D341Med (cell line): ENCODE data around the gene GADD45G.

Source experiments
- DNase-seq: peaks from one replicate; pipeline ENCODE4 v3.0.0; 2012; ENCODE audit warnings: low spot score

The GADD45G gene

DNA sequence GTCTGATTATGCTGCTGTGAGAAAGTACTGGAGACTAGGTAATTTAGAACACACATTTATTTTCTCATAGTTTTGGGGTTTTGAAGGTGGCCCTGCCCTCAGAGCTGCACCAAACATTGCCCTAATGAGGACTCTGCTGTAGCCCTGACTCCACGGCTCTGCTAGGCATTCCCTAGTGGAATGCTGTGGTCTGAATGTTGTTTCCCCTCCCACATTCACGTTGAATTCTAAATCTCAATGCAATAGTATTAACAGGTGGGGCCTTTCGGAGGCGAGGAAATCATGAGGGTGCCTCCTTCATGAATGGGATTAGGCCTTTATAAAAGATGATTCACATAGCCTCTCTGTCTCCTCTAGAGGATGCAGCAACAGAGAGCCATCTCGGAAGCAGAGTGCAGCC, 25.7 kb downstream of the GADD45G start:
- DNase-seq, result no peak

DNA sequence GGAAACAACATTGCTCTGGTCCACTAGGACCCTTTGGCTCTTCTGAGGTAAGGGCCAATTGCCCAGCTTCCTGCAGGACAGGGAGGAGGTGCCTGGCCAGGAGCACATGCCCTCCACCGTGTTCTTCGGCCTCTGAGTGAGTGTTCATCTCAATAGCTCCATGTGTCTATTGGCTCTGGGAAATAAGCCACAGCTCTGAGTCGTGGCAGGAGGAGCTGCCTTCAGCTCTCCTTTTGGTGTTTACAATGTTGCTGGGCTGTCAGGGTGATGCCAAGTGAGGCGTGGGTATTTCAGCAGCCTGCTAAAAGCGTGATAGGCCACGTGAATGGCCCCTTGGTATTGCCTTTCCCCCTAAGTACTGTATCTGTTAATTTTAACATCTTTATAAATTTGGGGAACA, 26.6 kb downstream of the GADD45G start:
- no peak for DNase-seq

DNA sequence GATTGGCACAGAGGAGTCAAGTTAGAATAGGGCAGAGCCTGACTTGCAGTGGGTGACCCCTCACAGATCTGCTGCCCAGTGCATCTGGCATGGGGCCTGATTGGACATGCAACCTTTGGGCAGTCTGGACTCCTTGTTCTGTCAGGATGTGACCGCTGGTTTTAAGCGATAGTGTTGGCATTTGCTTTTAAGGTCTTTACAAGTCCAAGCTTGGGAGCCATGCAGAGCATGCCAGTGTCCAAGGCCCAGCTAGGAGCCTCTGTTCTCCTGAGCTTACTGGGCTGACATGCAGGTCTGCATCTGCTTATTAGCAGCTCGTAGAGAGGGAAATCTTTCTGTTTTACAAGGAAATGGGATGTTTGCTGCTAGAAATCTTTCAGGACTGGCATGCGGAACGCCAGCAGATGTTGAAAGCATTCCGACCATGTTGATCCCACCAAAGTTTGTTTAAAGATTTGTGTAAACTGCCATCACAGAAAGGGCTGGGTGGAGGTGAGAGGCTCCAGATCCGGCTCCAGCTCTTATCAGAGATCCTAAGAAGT, 27.5 kb downstream of the GADD45G start:
- no peak for DNase-seq

DNA sequence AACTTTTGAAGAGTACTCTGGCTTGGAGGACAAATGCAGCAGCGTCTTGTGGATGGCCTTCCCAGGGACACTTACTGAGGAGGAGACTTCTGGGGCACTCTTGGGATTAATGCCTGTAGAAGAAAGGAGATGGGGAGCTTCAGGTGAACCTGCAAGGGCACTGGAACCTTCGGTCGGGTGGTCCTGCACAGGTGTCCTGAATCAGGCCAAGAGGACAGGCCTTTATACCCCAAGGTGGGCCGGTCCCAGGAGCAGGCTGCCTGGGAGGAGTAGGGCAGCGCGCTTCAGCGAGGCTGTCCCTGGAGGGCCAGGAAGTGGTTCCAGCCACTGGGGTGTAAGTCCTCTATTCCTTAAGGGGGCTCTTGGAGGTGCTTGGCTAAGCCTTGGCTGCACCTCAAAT, 27.9 kb downstream of the GADD45G start:
- DNase-seq, result no peak

DNA sequence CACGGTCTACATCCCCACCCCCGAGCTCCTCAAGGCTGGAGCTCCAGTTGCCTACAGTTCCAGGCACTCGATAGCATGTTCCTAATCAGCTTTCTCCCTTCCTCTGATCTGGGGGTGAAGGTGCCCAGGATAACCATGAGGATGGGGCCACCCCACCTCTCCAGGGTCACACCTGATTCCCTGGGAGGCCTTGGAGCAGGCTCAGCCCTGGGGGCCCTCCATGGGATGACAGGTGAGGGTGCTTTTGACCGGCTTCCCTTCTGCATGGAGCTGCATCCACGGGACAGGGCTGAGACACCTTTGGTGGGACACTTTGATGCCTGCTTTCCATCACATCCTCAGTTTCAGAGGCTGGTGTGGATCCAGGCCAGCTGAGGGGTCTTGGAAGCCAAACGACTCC, 28.6 kb downstream of the GADD45G start:
- no peak for DNase-seq

DNA sequence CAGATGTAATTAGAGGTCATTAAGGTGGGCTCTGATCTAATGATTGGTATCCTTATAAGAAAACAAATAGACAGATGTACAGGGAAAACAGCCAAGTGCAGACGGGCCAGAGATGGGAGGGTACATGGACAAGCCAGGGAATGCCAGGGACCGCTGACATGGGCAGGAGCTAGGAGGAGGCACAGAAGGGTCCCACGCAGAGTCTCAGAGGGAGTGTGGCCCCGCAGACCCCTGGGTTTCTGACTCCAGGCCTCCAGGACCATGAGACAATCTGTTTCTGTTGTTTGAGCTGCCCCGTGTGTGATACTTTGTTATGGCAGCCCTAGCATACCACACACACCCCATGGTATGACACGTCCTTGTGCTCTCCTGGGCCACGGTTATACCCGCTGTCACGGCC, 29.1 kb downstream of the GADD45G start:
- no peak for DNase-seq

DNA sequence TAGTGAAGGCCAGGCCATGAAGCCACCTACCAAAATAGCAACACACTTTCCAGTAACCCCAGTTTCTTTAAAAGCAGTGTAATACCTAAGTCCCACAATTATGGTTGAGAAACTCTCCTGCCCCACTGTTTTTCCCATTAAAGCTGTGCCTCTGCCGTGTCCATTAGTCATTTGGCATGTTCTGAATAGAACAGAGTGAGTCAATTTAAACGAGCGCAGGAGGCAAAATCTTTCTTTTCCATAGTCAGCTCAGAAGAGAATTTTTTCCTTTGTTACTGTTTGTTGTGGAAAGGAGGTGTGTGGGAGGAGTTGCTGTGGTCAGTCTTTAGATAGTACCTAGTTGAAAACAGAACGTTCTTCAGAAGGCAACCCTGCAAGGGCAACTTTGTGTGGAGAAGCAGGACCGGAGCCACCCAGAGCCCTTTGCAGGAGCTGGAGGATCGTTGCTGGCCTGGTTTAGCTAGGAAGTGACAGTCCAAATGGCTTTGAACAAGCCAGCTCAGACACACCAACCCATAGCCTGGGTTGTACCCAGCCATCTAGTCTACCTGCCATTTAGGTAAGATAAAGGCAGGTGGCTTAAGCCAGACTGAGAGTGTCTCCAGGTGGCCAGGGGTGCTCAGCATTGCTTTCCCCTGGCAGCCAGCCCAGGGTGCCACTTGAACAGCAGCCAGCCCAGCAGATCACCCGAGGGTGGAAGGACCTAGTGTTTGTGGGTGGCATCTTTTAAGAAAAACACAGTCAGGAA, 30.4 kb downstream of the GADD45G start:
- no peak for DNase-seq

DNA sequence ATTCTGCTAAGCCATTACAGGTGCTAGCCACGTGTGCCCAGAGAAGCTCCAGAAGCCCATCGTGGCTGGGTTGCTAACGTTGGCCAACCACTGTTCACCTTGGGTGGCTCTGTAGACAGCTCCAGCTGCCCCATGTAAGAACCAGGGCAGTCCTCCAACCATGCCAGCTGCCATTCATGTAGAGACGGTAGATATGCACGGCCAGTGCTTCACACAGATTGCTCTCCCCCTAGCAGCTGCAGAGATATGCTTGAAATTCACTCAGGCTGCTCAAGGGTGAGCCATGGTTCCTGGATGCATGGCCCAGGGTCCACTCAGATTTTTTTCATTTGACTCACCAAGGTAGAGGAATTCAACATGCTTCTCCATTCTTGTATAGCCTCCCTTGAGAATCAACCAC, 31.0 kb downstream of the GADD45G start:
- DNase-seq, result no peak

DNA sequence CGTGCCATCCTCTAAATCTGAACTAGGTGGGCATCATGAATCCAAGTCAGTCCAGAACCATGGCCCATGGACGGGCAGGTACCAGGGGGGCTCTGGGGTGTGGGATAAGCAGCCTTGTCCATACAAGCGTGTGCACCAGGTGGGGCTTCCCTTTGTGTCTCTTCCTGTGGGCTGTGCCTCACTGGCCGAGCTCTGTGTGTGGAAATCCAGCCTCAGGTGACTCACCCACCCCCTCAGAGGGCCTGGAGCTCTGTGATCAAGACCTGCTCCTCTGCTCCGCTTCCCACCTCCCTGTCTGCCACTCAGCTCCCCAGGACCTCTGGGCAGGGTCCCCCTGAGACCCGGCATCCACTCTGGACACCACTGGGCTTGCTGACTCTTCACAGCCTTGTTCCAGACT, 33.0 kb downstream of the GADD45G start:
- no peak for DNase-seq

DNA sequence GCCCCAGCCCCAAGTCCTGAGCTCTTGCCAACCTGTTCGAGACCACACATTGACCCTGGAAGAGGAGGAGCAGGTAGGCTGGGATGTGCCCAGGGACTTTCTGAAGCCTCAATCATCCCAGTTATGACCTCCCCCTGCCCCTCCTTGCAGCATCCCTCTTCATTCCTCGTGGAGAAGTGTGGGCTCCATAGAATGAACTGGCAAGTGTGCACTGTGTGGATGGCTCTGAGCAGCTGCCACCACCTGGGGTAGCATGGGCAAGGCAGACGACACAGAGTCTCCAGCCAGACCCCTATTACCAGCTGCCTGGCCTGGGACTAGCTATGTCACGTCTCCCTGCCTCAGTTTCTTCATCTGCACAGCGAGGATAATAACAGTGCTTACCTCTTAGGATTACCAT, 33.5 kb downstream of the GADD45G start:
- no peak for DNase-seq

DNA sequence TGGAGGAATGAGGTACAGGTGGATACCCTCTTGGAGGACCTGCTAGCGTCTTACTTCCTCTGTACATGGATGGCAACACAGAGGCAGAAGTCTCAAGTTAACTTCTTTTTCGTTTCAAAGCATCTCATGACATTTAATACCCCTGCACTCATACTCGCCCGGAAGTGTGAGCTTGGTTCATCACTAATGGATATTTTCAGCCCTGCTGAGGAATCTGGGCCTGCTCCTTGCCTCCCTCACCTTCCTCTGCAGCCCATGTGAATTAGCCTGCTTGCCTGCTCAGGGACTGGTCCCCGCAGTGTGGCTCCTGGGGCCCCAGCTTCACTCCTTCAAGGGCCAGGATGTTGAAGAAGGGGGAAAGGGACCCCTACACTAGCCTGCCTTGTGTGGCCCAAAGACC, 34.1 kb downstream of the GADD45G start:
- no peak for DNase-seq

DNA sequence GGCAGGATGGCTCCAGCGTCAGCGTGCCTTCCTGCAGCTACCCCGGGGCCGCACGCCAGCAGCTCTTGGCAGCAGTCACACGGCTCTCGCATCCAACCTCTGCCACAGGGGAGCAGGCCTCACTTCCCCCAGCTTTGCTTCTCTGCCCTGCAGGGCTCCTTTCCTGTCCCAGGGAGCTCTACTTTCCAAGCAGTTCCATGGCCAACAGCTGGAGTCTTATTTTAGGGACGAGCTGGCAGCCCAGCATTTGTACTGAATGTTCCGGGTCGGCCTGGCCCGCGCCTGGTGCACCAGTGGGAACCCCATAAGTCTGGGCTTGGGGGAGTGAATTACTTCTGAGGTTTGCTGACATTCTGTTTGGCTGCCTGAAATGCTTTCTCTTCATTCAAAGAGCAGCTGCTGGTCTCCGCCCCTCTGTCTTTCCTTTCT, 34.6 kb downstream of the GADD45G start:
- DNase-seq, result no peak

DNA sequence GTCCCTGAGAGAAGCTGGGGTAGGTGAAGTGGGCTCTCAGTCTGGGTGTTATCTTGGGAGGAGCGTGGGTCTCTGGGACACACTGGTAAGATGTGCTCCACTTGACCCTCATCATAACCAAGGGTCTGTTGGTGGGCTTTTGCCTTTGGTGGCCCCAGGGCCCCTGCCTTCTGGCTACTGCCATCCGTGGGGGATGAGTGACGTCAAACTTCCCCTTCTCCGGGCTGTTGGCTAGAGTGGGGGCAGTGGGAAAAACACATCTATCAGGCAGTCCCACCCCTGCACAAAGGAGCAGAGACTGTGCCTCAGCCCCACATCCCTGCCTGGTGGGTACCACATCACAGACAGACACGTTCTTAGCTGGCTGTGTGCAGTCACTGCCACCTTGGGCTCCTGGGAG, 35.1 kb downstream of the GADD45G start:
- no peak for DNase-seq

DNA sequence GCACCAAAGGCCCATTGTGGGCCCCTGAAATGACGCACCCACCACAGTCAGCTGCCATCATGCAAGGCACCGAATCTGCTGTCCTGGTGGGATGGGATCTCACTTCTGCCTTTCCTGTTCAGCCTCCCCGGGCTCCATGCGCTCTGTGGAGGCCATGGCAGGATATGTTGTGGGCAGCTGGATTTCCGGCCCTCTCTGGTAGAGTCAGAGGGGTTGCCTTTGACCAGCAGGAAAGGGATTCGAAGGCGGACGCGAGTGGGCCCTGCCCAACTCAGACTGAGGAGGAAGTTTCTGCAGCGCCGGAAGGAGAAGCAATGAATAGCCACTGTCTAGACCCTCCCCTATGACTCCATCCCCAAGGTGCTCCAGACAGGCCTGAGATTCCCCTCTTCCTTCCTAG, 35.5 kb downstream of the GADD45G start:
- DNase-seq, result no peak

DNA sequence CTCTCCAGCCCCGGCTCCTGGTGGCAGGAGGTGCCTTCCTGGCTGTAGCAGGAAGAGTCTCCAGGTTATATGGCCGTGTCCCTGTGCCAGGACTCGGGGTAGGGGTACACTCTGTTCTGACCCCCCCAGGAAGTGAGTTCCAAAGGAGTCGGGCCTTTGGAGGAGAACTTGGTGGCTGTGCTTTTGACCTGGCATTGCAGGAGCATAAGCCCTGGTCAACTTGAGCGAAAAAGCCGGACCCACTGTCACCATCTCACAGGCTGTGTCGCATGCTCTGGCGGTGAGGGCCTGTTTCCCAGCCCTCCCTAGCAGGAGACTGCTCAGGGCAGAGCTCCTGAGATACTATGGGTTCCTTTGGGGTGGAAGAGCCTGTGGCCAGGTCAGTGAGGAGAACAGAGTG, 36.0 kb downstream of the GADD45G start:
- no peak for DNase-seq

DNA sequence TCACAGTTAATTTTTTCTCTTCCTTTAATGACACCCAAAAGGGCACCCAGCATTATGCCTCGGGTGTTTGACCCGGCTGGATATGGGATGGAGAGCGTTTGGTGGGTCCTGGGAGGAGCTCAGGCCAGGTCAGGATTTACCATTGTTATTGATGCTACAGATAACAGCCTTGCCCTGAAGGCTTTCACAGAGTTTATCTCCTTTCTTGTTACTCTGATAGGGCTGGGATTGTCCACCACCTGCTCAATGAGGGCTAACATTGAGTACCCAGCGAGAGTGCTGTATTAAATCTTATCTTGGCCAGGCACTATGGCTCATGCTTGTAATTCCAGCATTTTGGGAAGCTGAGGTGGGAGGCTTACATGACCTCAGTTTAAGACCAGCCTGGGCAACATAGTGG, 37.2 kb downstream of the GADD45G start:
- no peak for DNase-seq

DNA sequence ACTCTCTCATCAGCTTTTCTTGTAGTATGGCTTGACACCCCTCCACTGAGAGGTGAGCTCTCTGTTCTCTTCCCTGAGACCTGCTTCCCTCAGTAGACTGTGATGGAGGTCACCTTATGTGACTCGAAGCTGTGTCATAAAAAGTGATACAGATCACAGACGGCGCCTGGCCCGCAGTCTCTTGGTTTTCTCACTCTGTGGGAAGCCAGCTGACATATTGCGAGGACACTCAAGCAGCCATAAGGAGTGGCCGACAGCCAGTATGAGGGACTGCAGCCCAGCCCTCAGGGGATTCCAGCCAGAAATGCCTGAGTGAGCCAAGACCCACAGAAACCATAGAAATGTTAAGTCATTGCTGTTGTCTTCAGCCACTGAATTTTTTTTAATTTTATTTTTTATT, 38.0 kb downstream of the GADD45G start:
- no peak for DNase-seq

DNA sequence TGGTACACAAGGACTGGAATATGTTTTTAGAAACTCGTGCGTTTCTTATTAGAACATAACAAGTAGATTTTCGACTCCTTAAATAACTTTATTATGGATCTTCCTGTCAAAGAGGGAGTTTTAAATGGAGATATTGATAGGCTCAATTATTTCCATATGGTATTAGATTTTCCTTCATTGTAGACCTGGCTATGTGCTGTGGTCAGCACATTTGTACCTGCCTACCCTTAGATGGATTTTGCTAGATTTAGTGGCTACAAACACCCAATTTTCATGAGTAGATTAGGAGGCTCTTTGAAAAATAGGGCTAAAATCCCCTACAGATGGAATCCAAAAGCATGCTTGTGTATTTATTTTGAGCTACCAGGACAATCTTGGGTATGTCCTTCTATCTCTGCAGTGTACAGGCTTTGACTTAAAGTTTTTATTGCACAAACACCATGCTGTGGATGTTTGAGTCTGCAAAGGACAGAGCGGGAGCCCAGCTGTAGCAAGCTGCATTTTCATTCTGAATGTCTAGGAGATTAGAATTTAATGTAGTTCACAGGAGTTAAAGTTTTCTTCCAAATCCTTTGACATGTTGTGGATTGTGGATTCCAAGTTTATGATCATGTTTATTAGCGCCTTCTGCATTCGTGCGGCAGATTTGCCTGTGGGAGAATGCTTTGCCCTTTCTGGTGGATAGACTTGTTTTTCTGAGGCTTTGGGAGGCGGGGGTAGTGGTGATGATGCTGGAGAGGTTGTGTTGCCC, 41.6 kb downstream of the GADD45G start:
- DNase-seq, result no peak

DNA sequence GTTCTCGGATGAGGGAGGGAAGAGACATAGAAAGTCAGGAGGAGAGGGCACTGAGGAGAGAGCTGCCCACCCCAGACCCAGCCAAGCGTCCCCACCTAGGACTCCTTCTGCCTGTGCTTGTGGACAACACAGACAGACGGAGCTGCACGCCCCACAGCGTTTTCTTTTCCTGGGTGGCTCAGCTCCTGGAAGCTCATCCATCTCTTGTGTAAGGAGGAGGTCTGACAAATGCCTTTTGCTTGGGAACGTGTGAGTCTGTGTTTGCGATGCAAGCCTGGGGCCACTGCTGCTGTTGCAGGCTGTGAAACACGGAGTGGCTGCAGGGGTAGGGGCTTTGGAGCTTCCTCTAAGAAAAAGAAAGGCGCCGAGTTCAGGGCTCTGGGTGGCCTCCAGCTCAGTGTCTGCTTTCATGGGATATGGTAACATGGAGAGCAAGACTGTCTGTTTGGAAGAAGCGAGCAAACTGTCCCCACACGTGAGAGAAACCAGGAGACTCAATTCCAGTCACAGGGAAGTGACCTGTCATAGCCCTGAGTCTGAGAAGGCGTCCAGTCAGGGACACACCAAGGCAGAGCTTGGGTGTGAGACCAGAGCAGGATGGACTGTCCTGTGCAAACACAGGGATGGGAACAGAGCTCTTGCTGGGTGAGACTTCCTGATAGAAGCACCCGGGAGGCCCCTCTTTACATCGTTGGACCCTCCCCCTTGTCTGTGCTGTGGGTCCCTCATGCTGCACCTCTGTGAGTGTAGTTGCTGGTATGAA, 42.7 kb downstream of the GADD45G start:
- DNase-seq, result no peak

DNA sequence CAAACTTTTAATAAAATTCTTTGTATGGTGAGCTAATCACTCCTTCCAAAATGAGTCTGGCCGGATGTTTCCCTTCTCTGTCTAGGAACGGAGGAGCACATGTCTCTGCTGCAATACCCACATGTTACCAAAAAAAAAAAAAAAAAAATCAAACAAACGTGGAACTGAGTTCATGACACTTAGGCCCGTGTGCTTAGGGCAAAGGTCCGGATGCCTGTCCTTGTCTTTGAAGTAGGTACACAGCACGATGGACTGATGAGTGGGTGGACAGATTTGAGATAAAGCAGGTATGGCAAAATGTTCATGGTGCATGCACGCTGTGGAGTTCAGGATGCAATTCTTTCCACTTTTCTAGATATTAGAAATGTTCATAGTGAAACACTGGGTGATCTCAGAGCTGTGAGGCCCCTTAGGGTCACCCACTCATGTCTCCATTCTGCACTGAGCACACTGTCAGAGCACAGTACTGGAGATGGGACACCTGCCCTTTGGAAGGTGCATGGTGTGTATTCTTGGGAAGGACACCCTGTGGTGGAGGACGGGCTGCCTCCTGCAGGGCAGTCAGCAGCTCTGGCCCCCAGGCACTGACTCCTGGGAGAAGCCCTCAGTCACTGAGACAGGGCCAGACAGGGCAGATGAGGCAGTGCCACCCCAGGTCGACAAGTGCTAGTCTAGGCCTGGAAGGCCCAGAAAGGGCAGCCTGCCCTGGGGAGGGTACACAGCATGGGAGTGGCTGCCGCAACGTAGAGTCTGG, 43.6 kb downstream of the GADD45G start:
- DNase-seq, result no peak

DNA sequence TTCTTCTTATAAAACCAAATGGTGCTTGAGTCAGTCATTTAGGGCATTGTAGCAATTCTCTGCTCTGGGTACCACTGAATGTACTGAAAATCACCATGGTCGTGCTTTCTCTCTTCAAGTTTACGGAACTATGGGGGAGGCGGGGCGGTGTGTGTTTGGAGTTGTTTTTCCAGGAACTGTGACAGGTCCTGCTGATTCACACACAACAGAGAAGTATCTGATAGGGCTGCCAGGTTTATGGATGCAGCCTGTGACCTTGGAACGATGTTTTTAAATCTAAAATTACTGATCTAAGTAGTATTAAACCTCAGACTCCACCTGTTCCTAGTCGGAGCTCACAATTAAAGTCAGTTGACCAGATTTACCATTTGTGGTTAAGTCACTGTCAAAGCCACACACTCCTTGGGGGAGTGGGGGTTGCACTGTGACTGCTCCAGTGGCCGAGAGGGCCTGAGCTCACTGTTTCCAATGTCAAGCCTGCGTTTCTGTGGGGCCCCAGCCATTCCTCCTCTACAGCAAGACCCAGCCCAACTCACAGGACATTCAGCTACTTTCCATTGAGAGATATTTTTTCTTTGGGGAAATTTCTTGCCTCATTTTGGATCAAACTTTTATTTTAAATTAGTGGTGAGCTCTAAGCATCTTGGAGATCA, 44.4 kb downstream of the GADD45G start:
- no peak for DNase-seq
